Measurements from ENCODE around the gene GPANK1.

Gene GPANK1

DNA sequence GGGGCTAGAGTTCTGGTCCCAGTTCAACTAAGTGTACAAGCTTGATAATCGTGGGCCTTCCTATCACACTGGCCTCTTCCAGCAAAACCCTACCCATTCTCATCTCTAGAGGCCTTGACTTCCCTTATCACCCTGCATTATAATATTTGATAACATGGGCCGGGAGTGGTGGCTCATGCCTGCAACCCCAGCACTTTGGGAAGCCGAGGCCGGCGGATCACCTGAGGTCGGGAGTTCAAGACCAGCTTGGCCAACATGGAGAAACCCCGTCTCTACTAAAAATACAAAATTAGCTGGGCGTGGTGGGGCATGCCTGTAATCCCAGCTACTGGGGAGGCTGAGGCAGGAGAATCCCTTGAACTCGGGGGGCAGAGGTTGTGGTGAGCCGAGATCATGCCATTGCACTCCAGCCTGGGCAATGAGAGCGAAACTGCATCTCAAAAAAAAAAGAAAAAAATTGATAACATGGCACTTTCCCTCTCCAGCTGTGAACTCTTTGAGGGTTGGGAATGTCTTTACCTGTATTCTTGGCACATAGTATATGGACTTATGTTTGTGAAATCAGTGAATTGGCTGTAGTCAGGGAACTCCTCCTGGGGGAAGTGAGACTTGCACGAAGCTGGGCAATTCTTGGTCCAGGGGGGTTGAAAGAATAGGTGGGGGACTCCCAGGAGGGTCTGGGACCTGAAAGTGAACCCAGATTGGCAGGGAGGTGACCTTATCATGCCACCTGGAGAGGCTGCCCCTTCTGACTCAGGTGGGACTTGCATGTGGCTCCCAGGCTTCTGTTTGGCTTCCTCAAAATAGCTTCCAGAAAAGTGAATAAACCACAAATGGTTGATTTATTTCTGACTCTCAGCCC is 3.3 kb downstream of the GPANK1 start:
- DNase-seq: no peak

DNA sequence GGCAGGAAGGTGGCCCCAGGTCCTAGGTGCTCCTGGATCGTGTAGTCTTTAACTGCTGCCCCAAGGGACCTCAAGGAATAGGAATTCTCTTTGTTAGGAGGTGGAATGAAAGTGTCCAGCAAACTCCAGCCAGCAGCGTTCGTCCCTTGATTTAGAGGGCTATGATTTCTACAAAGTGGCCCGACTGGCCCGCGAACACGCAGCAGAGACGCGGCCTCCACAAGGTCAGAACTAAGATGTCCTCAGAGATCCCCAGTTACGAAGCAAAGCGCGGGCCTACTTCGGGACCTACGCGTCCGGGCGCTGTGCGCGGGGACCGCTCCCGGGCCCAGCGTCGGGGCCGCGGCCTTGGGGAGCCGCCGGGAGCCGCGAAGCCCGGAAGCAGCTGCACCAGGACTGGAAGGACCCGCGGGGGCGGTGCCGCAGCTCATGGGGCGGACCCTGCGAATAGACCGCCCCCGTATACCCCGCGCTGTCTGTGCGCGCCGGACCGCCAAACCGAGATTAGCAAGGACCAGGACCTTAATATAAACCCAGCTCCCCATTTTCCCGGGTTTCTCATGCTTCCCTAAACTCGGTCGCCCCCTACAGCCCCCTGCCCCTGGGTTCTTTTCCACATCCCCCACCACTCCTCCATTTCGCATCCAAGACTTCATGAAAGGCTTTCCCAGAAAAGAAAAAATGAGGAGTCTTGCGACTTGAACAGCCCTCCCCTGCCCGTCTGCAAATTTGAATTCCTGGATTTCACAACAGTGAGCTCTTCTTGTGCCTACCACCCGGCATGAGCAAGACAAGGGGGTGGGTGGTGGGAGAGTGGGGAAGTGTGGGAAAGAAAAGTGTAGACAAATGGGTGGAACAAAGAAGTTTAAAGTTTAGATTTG is 4.2 kb downstream of the GPANK1 start, which contains the start of gene C6orf47:
Gene C6orf47, minus strand, starts transcription at position 398 of the 881 bp plus-strand sequence. CDS start 831 bp downstream, outside the sequence.
- peak; percentile 93 for DNase-seq

DNA sequence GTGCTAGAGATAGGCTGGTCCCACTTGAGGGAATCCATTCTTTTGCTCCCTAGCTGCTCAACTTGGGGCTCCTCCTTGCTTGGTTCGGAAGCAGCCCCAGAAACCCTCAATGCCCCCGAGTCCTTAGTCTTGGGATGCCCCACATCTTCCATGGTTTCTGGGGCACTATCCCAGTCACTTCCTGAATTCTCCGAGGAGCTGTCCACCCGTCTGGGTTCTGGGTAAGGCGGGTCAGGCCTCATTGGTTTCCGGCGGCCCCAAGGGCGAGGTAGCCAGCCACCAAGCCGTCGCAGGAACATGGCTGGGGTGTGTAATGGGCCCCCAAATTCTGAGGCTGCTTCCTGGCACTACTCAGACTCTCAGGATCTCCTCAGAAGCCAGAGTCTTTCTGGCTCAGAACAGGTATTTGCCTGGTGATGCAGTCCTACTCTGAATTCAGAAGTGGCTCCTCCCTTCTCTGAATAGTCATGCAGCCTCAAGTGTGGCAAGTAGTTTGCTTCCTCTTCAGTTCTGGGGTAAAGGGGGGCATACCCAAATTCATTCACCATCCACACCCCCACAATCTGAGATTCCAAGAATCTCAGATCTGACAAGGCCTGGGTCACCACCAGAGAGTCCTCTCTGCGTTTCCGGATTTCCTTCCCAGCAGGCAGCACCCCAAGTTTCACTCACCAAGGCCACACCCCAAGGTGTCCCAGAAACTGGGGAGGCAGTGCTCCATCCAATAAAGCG is 5.0 kb downstream of the GPANK1 start:
- no peak for DNase-seq

DNA sequence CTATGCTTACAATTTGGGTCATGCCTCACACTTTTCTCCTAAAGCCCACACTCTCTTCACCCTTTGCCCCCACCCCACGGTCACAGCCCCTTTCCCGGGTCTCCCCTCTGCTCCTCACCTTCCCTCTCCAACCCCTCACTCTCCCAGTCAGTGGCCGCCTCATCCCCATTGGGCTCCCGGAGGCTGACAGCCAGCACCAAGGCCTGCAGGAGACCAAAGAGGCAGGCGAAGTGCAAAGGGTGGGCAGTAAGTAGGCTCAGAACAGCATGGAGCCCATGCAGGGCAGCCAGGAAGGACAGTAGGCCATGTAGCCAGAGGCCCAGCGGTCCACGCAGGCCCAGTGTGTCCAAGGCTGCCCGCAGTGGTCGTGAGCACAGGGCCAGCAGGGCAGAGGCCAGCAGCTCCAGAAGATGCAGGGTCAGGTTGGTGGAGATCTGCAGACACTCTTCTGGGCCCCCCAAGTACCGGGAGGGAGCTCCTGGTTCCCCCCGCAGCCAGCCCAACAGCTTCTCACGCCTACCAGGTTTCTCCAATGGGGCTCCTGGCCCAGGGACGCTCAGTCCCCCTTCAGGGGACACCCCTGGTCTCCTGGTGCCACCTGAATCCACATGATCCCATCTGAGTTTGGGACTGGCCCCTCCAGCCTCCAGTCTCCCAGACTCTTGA is 5.7 kb downstream of the GPANK1 start:
- no peak for DNase-seq

DNA sequence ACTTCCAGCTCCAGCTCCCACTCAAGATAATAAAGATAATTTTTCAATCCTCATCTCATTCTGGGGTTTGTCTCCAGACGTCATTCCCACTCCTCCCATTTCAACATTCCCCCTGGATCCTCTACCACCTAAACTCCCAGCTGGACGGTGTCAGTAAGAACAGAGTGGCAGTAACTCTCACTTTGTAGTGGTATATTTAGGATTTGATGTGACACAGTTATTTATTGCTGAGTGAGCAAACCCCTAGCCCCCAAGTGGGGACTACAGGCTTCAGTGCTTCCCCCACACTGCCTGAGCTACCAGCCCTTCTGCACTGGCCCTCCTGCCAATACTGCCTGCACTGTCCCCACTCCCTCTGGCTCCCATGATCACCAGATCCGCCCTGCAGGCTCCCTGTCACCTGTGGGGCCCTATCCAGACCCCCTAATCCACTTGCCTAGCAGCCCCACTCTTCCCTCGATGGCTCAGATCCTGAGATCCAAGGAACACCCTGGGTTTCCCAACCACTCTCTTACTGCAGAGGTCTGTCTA is 6.6 kb downstream of the GPANK1 start:
- DNase-seq: no peak

DNA sequence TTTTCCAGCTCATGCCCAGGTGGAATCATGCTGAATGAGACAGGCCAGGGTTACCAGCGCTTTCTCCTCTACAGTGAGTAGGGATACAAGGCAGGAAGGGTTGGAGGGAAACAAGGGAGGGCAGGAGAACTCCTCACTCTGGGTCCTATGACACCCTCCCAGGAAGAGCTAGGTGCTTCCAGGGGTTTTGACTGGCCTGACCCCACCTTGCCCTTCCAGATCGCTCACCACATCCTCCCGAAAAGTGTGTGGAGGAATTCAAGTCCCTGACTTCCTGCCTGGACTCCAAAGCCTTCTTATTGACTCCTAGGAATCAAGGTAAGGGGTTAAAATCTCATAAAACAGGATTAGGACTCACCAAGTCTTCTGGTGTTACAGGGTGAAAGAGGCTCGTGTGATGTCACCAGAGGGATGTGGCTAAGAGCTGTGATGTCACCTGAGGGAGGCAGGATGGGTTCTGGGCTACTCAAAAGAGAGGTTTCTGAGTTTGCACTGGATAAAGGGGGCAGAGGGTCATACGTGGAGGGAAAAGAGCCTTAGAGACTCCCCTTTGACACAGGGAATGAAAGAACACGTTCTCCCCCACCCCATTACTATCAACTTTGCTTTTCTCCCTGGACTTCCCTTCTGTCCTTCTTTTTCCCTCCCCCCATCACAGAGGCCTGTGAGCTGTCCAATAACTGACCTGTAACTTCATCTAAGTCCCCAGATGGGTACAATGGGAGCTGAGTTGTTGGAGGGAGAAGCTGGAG is 7.2 kb downstream of the GPANK1 start:
- peak; percentile 80 for DNase-seq

DNA sequence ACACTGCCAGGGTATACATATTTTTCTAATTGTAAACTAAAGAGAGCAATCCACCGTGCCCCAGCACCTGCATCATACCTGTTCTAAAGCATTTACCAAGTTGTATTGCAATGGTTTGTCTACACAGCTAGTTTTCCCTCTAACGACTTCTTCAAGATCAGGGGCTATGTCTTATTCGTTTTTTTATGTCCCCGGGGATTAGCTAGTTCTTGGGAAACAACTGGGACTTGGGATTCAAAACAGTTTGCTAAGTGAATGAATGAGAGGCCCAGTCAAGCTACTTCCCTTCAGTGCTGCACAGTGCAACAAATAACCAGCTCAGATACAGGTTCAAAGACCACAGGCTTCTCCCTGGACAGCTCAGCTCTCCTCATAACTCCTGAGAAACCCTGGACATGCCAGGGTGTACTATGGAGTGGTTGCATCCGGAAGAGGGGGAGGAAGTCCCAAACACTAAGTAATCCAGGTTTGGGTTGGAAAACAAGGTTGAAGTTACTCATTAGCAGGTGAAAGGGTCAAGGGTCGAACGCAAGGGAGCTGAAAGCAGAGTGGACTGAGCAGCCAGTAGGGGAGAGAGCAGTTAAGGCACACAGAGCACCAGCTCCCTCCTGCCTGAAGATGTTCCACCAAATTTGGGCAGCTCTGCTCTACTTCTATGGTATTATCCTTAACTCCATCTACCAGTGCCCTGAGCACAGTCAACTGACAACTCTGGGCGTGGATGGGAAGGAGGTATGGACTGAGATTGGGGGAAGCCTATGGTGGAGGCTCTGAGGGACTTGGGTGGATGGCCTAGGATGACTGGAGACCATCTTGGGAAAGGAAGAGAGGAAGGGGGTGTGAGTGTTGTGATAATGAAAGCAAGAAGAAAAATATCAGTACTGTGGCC is 9.2 kb downstream of the GPANK1 start, which contains the start of gene APOM:
Gene APOM, plus strand, starts transcription at position 546 of the 889 bp plus-strand sequence. Its CDS starts 73 bp downstream, at position 619.
- no peak for DNase-seq

DNA sequence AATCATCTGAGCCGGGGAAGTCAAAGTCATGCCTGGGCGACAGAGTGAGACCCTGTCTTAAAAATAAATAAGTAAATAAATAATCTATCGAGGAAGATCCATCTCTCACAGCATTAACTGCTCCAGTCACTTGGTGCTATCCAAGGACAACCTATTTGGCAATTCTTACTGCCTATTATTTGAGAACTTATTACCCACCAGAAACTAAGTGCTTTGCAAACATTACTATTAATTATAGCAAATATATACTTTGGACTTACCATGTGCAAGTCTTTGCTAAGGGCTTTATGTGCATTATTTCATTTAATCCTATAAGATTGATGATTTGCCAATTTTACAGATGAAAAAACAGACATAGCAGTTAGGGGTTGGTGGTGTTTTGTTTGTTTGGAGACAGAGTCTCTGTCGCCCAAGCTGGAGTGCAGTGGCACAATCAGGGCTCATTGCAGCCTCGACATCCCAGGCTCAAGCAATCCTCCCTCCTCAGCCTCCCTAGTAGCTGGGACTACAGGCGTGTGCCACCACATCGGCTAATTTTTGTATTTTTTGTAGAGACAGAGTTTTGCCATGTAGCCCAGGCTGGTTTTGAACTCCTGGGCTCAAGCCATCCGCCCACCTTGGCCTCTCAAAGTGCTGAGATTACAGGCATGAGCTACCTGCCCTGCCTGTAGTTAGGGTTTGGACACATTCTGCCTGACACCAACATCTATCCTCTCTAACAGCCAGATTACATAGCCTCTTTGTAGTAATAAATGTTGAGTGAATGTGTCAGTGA is 10.0 kb downstream of the GPANK1 start:
- DNase-seq: no peak

DNA sequence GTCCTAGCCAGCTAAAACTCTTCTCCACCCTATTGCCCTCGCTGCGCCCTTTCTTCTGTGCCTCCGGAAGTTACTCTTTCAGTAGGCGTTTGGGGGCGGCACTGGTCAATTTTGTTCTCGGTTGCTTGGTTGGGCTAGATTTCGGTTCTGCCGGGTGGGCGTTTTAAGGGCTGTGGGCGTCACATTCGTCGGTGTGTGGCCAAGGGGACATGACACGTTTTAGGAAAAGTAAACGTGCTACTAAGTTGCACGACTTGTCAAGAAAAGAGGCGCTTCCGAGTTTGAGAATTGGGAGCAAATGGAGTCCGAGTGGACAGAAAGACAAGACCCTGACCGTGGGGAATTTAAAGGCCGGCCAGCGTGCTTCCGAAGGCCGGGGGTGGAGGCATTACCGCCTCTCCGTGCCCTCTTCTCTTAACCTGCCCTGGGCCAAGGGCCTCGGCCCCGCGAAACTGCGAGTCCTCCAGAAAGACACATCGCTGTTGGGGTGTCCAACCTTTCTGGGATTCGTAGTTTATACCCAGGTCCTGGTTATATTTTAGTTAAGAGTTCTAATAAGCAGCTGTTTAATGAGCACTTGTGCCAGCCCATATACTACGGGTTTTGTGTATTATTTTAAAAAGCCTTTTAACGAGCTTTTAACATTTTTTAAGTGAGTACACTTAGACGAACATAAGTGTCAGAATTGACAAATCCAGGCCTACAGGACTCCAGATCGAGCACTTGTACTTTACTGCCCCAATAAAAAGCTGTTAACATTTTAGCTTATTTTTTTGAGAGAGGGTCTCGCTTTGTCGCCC is 11.7 kb downstream of the GPANK1 start:
- DNase-seq: peak; percentile 99

DNA sequence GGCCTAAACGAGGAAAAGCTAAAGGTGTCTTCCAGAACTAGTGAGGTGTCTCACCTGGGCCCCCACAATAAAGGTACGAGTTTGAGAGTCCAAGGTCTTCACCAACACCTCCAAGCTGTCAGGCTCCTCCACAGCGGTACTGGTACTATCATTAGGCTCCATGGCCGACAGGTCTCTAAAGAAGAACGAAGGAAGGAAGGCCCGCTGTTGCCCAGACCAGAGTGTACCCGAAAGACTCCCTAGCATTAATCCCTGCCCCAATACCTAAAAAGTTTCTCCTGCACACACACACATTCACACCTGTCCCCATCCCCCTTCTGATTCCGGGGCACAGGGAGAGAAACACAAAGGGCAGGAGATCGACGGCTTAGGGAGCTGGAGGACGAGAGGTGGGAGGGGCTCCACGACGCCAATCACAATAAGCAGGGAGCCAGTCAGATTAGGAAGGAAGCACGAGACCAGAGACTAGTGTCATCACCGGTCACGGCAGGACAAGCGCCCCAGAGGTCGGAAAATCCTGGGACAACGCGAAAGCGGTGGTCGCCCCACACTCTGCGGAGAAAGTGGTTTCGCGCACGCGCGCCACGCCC is 13.1 kb downstream of the GPANK1 start:
- peak; percentile 92 for DNase-seq

DNA sequence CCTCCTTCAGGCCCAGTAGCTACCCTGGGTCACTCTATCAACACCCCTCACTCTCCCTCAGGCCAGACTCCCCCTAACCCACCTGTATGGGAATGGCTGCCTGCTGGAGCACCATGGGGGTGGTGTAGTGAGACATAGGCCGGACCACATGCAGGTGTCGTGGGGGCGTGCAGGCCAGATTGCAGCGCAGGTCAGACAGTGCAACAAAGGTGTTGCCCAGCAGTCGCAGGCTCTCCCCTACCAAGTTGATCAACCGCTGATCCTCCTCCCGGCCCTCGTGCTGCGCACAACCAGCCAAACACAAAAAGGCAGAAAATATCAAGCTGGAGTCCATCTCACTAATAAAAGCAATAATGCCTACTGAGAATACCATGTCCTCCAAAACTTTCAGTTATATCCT is 19.5 kb downstream of the GPANK1 start:
- DNase-seq: no peak

DNA sequence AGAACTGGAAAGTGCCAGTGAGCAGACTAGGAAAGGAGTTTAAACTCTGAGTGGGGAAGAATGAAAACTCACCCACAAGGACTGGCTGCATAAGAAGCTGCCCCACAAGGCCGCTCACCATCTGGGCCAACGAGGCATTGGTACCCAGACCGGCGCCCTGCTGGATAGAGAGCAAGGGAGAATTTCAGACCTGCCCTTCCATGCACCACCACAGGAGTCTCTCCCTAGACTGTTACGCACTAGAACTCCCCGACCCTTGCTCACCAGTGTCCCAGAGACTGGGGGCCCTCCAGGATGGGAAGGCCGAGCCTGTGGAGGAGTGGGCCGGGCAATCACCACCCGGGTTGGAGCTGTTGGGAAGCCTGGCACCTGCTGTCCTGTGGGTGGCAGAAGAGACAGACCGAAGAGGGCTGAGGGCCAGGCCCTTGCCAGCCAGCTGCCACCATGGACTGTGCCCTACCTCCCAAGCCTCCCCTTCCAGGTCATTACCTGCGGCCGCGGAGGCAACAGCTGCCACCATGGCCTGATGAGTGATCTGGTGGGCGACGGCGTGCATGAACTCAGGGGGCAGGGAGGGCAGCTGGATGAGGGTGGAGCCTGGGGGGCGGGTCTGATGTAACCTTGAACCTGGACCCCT is 20.9 kb downstream of the GPANK1 start:
- no peak for DNase-seq

DNA sequence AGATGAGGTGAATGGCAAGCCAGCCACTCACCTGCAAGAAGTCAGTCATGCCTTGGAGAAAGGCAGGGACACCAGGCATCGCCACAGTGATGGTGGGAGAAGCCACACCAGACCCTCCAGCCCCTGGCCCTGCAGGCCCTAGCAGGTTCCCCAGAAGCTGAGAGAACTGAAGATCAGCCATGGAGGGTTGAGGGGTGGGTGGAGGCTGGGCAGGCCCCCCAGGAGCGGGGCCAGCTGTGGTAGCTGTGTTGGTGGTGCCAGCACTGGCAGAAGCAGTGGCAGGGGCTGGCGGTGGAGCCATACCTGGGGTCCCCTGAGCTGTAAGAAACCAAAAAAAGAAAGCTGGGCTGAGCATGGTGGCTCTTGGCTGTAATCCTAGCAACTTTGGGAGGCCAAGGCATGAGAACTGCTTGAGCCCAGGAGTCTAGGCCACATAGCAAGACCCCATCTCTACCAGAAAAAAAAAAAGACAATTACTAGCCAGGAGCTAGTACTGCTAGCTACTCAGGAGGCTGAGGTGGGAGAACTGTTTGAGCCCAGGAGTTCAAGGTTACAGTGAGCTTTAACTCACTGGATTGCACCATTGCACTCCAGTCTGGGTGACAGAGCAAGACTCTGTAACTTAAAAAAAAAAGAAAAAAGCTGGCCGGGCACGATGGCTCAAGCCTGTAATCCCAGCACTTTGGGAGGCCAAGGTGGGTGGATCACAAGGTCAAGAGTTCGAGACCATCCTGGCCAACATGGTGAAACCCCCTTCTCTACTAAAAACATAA is 21.8 kb downstream of the GPANK1 start:
- DNase-seq: no peak

DNA sequence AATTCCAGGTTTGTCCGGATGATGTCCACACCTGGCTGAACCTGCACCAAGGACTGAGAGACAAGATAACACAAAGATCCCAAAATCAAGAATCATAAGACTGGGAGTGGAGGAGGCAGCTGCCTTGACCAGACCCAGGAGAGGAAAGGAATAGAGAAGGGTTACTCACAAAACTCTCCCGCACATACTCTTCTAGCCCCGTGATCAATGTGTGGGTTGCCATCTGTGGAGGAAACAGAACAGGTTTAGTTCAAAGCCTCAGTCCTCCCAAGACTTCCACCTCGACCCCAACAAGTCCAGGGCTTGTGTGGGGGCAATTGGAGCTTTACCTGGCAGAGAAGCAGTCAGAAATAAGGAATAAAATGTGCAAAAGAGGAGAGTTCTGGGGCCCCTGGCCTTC is 23.4 kb downstream of the GPANK1 start:
- no peak for DNase-seq

DNA sequence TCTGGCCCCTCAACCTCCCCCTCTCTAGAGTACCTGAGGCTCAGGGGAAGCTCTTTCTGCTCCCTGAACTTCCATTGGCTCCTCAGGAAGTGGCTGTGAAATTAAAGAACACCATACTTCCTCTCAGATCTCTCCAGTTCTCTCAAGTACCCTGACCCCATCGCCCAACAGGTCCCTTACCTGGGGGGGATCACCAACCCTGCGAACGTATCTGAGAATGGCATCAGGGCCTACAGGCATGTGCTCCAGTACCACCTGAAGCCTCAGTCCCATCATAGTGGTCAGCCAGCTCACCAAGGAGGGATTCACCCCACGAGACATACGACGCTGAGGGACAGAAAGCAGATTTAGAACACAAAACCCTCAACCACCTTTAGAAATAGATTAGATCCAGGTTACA is 24.2 kb downstream of the GPANK1 start:
- no peak for DNase-seq

DNA sequence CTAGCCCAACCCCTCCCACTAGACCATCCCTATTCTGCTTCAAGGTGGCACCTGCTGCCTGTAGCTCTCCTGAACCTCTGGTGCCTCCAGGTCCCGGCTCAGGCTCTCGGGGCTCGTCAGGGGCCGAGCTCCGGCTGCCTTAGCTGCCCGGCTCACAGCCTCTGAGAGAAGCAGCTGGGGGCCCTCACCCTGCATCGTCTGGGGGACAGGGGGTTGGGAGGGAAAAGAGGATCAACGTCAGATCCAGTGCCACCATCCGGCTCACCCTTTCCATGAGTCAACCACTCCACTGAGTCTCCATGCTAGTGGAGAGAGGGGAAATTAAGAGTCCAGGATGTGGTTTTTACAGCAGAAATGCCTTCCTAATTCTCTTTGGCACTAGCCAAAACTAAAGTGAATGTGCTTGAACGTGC is 25.3 kb downstream of the GPANK1 start:
- DNase-seq: no peak

DNA sequence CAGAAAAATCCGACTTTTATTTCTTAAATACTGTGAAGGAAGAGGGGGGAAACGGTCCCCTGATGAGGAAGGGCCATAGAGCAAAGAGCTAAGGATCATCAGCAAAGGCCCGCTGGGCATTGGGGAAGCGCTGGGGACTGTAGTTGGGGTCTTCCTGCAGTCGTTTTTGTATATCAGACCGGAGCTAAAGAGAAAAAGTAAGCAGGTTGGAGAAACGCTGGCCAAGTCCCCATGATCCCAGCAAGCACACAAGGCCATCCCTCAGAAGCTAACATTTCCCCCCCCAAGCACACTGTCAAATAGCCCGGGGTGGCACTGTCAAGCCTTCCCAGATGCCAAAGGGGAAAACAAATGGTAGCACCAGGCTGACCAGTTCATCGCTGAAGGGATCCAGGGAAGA is 25.8 kb downstream of the GPANK1 start:
- no peak for DNase-seq
